ENCODE measurements around the gene ISM2. TPM values are rescaled to one million over a fixed set of nuclear protein-coding genes. Genes with fewer than 3 reads are reported as not detected.

ISM2 gene
- total RNA-seq, 1 experiment from 2014 or later = not detected

- Histone ChIP-seq H3K27ac (no peak overlapping the region), H3K4me1 (replicated peaks) (no peaks in the 10 kb centered on the region), H3K36me3 (peaks cover 32% of the 10 kb centered on the region), H3K9me3 (replicated peaks) (no peaks in the 10 kb centered on the region), H3K4me3 (no peak overlapping the region), H3K27me3 (replicated peaks) (no peaks in the 10 kb centered on the region)
- DNase-seq (ENCODE audit: low read depth in 1 of 2, low spot score in 2 of 2) = no peak
Measured at GRCh38 chr14:77426396-77426795, 72.2 kb downstream of the ISM2 start.

GRCh38 chr14:77424862-77425261, 73.8 kb downstream of the ISM2 start:
- no peaks in the 10 kb centered on the region for H3K9me3 ChIP-seq (replicated peaks)
- peaks cover 32% of the 10 kb centered on the region for H3K36me3 ChIP-seq

More at GRCh38 chr14:77424862-77425261, 73.8 kb downstream of the ISM2 start:
- Histone ChIP-seq H3K27ac (no peak overlapping the region), H3K4me3 (no peak overlapping the region), H3K4me1 (replicated peaks) (no peaks in the 10 kb centered on the region), H3K27me3 (replicated peaks) (no peaks in the 10 kb centered on the region)
- DNase-seq (ENCODE audit: low read depth in 1 of 2, low spot score in 2 of 2) = no peak

Other genes starting within 250 kb of the ISM2 start
- not detected in 2 replicates for gene NGB, start 227.6 kb downstream of the ISM2 start, total RNA-seq (2014; rRNA removed; shearing (Covaris generic))
- 7.1 and 7.7 TPM in 2 replicates for gene POMT2, start 177.9 kb downstream of the ISM2 start, total RNA-seq (2014; rRNA removed; shearing (Covaris generic))
- 11.1 and 18.6 TPM in 2 replicates for gene GSTZ1, start 177.8 kb downstream of the ISM2 start, total RNA-seq (2014; rRNA removed; shearing (Covaris generic))
- 6.4 and 7.6 TPM in 2 replicates for gene TMED8, start 121.7 kb downstream of the ISM2 start, total RNA-seq (2014; rRNA removed; shearing (Covaris generic))
- gene SAMD15, start 121.4 kb downstream of the ISM2 start, total RNA-seq (2014; rRNA removed; shearing (Covaris generic)) = 0.19 and 0.82 TPM in 2 replicates
- not detected in 2 replicates for gene NOXRED1, start 75.3 kb downstream of the ISM2 start, total RNA-seq (2014; rRNA removed; shearing (Covaris generic))
- gene VIPAS39, start 41.2 kb downstream of the ISM2 start, total RNA-seq (2014; rRNA removed; shearing (Covaris generic)) = 12.7 and 14.3 TPM in 2 replicates
- gene AHSA1, start 40.7 kb downstream of the ISM2 start, total RNA-seq (2014; rRNA removed; shearing (Covaris generic)) = 145 and 177 TPM in 2 replicates
- 16.4 and 22.1 TPM in 2 replicates for gene SPTLC2, start 117.8 kb upstream of the ISM2 start, total RNA-seq (2014; rRNA removed; shearing (Covaris generic))
- 13.7 and 14.4 TPM in 2 replicates for gene ALKBH1, start 209.2 kb upstream of the ISM2 start, total RNA-seq (2014; rRNA removed; shearing (Covaris generic))
- 304 and 538 TPM in 2 replicates for gene SLIRP, start 209.3 kb upstream of the ISM2 start, total RNA-seq (2014; rRNA removed; shearing (Covaris generic))

Data from SJSA1 (cell line).